GM18505 (cell line): ENCODE results near the gene SLC15A4.
"Not testable (repeated sequence)": the region's sequence is repeated elsewhere in the genome, so short reads cannot be mapped to it uniquely, and the experiment has no call there.

Experiments used
- ATAC-seq: cut with Tn5 transposase; IDR thresholded peaks from one replicate; pipeline ENCODE4 v1.9.1; 2021; ENCODE audit not compliant: unreplicated experiment
- POLR2A ChIP-seq: IDR thresholded peaks from 4 replicates; pipeline ENCODE4 v1.6.1; 2011; ENCODE audit warnings: borderline replicate concordance; ENCODE audit not compliant: insufficient read depth, insufficient read length; ENCODE audit errors: extremely low read depth

The SLC15A4 gene

DNA sequence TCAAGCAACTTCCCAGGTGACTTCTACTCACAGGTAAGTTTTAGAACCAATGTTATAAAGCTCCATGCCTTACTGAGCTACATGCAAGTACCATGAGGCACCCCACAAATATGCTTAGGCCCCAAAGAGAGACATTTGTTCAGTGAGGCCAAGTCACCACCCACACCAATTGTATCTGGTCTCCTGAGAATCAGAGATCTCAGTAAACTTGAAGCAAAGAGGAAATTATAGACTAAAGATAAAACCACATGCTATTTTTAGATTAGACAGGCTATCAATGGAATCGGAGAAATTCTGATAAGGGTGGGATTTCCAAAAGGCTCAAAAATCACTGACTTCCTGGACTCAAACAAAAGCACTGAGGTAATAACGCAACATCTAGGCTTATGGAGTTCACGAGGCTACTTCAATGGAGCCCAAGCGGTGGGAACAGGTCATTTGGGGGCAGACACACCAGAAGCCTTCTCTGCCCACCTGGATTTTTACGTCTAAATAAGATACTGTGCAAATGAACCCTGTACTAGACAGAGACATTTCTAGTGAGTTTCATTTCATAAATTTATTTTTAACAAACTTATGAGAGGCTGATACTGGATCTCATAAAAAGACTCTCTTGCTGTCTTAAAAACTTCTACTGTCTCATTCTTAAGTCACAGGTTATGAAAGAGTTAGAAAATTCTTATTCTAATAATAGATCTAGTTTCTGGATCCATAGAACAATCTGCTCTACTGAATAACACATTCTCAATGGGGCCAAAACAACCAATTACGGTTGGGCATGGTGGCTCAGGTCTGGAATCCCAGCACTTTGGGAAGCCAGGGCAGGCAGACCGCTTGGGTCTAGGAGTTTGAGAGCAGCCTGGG is 7.7 kb downstream of the SLC15A4 start:
- no peak for ATAC-seq
- peak; percentile 10 for TF ChIP-seq POLR2A

DNA sequence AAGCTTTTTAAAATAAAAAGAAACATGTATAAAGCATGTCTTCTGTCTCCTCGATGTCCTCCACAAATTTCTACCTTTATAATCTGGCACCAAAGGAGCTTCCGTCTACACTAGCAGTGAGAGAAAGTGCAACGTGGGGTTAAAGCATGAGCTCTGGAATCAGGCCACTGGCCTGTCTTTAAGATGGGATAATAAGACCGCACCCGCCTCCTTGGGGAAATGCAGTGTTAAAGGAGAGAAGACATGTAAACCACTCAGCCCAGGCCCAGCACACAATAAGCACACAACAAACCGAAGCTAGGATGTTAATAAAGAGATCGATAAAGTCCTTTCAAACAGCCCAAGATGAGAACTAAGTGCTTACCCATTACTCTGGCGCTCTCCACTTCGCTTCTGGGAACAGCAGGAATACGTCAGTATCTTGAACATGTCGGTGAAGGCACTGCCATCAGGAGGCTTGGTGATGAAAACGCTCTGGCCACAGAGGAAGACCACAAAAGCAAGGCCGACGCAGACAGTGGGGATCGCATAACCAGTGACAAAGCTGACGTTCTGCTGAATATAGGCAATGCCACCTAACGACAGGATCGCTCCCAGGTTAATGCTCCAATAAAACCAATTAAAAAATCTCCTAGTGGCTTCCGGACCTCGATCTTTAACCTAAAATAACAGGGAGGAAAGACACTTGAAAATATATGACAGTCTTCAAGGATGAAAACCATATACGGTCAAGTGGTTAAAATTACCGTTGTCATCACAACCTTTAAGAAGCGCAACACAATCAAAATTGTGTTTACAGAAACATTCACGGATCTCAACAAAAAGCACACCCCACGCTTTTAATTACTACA is 9.1 kb downstream of the SLC15A4 start:
- no peak for ATAC-seq
- no peak for TF ChIP-seq POLR2A

DNA sequence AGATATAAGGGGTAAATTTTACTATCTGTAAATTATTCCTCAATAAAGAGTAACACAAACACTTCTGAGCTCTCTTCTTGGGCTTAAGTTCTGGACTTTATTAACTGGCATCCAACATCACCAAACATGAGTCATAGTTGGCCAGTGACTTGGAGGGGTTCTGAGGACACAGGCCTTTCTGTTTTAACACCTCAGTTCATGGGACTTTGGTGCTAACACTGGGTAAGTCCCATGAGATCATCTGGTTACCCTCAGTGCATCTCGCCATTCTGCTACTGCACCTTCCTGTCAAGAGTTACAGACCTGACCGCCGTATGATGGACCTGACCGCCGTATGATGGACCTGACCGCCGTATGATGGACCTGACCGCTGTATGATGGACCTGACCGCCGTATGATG is 9.9 kb downstream of the SLC15A4 start:
- peak; percentile 21 for ATAC-seq
- TF ChIP-seq POLR2A = no peak

DNA sequence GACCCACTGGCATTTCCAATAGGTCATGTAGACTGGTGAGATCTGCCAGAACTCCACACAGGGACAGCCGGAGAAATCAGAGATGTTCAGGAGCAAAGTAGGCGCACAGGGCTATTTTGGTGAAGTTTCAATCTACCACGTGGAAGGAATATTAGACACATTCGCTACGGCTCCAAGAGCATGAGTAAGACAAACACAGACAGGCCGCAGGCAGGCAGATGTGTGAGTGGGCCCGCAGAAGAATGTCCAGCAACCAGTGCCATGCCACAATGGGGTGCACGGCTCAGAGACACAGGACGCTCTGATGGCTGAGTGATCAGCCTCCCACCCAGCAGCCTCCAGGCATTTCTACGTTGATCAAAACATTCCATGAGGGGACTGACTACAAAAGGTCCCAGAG is 10.4 kb downstream of the SLC15A4 start:
- peak; percentile 29 for TF ChIP-seq POLR2A
- no peak for ATAC-seq

DNA sequence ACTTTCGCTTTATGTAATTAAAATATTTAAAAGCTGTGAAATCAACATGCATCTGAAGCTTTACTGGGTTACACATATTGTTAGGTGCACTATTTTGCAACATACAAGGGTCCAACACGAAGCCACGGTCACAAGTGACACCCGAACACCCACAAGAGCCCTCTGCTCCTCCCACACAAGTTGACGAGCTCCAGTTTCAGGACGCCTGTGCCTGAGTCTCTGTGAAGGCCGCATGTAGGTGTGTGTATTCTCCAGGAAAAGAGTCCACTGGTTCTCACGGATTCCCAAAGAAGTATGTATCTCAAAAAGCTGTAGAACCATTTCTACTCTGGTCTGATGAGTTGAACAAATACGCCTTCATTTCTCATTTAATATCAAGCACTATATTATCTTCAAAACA is 12.0 kb downstream of the SLC15A4 start:
- no peak for TF ChIP-seq POLR2A
- ATAC-seq = no peak

DNA sequence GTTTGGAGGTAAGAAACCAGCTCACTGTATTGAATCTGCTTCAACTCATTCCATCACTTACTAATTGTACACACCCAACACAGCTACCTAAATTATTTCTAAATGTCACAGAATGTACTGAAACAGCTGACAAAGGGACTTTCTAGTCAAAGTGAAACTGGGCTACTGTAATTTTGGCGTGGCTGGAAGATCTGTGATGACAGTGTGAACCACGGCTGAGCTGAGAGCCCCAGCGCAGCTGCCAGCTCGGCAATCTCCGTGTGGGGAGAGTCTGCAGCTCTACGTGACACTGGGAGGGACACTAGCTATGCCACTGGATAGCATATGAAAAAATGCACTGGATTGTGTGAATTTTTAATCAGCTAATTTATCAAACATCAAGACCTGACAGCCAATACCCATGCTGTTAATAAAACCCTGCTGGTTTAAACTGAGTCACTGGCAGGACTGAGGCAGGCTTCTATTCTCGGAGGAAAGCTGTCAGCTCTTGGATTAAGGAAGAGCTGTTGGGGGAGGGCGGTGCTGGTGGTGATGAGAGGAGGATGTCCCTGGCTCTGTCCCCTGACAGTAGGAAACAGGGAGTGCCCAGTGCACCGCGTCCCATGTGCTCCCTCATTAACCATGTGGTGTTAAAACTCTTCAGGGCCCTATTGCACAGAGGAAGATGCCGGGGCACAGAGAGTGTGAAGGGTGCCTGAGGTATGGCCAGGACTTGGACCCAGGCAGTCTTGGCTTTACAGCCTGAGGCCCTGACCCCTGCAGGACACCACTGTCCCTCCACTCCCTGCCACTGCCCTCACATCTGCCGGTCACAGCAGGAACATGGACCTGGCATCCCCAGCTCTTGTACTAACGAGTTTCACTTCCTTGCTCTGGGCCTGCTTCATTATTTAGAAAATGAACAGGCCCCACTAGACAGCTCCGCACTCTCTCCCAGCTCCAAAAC is 13.3 kb downstream of the SLC15A4 start:
- ATAC-seq = peak; percentile 86

DNA sequence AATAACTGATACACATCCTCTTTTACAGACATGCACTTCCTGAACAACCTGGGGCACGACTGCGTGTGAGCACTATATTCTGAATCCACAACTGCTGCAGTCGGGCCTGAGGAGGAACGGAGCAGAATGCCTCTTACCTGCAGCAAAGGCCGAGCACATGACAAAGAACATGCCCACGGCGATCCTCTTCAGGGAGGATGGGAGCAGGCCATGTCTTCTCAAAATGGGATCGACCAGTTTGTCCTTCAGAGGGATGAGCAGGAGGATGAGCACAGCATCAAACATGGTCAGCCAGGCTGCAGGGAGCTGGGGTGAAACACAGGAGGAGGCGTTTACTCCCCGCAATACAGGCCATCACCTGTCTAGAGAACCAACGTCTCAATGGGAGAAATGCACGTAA is 15.1 kb downstream of the SLC15A4 start:
- ATAC-seq = no peak
- no peak for TF ChIP-seq POLR2A

More for the DNA sequence above, 13.3 kb downstream of the SLC15A4 start:
- peak; percentile 61 for TF ChIP-seq POLR2A

DNA sequence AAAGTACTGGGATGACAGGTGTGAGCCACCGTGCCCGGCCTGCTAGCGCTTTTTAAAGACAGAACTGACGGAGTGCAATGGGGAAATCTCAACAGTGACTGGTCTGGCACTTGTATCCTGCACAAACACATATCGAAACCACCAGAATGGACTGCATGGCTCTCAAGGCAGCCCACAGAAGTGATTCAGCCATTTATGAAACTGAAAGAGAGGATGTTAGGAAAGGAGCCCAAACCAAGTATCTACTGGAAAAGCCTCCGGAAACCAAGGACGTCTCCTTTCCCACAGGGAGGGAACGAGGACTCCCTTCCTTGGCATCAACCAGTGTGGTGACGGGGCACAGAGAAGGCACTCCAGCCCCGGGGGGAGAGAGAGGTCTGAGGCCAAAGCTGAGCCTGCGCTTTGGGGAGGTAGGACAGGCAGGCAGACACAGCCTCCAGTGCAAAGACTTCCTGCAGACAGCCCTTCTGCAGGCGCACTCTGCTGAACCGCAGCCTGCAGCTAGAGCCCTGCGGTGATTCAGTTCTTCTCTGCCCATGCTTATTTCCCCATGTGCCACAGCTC is 16.5 kb downstream of the SLC15A4 start:
- ATAC-seq = no peak
- TF ChIP-seq POLR2A = peak; percentile 27

DNA sequence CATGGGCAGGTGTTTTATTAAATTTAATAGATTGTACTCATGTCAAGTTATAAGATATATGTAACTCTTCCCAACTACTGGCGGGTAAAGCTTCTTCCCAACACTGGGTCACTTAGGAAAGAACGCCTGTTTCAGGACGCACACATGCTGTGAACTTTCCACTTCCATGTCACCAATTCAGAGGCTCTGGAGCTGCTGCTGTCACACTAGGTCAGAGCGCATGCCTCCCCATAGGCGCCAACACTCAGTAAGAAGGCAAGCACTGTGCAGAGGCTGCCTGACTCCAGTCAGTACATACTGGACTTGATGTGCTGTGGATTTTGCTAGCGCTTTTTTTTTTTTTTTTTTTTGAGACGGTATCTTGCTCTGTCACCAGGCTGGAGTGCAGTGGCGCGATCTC is 17.2 kb downstream of the SLC15A4 start:
- no peak for TF ChIP-seq POLR2A
- no peak for ATAC-seq

DNA sequence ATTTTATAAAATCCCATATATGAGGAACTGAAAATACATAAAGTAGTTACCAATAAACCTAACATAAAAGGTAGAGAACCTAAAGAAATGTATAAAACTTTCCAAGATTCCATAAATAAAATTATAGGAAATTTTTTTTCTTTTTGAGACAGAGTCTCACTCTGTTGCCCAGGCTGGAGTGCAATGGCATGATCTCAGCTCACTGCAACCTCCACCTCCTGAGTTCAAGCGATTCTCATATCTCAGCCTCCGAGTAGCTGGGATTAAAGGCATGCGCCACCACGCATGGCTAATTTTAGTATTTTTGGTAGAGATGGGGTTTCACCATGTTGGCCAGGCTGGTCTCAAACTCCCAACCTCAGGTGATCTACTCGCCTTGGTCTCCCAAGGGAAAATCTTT is 18.4 kb downstream of the SLC15A4 start:
- not testable (repeated sequence) for ATAC-seq

DNA sequence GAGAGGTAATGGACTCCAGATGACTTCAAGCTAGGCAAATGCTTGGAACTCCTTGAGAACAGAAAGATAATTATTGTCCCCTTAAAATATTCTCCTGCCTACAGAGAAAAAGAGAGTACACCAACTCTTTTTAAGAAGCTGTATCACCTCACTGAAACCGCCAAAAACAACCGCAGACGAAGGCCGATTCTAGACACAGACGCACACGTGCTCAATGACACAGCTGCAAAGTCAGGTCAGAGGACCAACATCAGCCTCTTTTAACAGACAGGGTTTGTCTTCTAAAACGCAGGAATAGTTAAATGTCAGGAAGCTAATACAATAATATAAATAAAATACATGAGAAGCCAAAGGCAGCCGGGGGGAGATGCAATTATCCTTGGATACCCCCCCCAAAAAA is 19.0 kb downstream of the SLC15A4 start:
- no peak for ATAC-seq
- TF ChIP-seq POLR2A = no peak

DNA sequence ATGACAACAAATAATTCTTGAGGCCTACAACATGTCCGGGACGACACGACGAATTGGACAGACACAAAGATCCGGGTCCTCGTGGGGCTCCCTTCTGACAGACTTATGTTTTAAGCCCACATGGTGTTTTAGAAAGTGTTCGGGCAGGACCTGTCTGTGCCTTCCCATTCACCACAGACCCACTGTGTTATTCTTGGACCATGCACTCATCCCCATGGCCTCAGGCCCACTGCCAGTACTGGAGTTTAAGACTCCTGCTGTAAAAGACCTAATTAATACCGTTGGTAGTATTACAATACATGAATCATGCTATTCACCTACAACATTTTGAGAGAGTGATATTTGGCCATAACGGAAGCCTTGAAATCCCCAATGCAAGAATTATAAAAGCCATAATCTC is 20.0 kb downstream of the SLC15A4 start:
- no peak for TF ChIP-seq POLR2A
- ATAC-seq = no peak

DNA sequence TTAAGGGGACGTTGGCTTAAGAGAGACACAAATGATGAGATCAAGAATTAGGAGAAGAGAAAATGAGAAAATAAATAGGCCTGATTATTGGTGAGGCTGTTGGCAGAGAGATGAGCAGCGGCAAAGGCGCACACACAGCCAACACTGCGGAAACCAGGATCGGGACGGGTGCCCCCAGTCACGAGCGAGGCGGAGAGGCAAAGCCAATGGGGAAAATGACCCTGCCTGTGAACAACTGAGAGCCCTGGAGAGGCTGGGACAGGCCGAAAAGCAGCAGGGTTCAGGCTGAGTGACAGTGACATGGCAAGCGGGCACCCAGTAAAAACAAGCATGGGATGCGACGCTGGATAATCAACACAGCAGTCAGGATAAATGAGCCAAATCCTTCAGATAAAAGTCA is 21.0 kb downstream of the SLC15A4 start:
- no peak for ATAC-seq
- TF ChIP-seq POLR2A = no peak
